Gastroesophageal sphincter (tissue), 4 donors: ENCODE data around the gene SLC9A3. TPM values are rescaled to one million over a fixed set of nuclear protein-coding genes. Genes with fewer than 3 reads are reported as not detected.

ENCODE experiments used
- ATAC-seq: fragments of 150-250 bp; one replicate; pipeline ENCODE4 v1.9.1; 2016; ENCODE audit warnings: mild to moderate bottlenecking, moderate library complexity
- H3K27ac ChIP-seq, 4 donors: fragments of 200-600 bp; sonication (generic) in 3 of 4; 1 replicate in 3 of 4; 2 replicates in 1 of 4; pipeline ENCODE4 v1.5.1; 2016 to 2019
- H3K27me3 ChIP-seq: fragments of 200-600 bp; sonication (generic); one replicate; pipeline ENCODE4 v1.5.1; 2019
- H3K36me3 ChIP-seq, 2 donors: fragments of 200-600 bp; sonication (generic); one replicate each; pipeline ENCODE4 v1.5.1; 2019; ENCODE audit warnings: control low read depth in 1 of 2
- H3K4me1 ChIP-seq, 3 donors: fragments of 200-600 bp; sonication (generic); 1 replicate in 2 of 3; 2 replicates in 1 of 3; pipeline ENCODE4 v1.5.1; 2016 to 2019; ENCODE audit warnings: control low read depth in 2 of 3
- H3K4me3 ChIP-seq, 2 donors: fragments of 200-600 bp; sonication (generic); one replicate each; pipeline ENCODE4 v1.5.1; 2019; ENCODE audit warnings: mild to moderate bottlenecking in 1 of 2, moderate library complexity in 1 of 2
- H3K9me3 ChIP-seq, 3 donors: fragments of 200-600 bp; sonication (generic); one replicate each; pipeline ENCODE4 v1.5.1; 2017 to 2019; ENCODE audit warnings: control low read depth in 2 of 3
- EP300 ChIP-seq: sonication (generic); formaldehyde crosslinking; IDR thresholded peaks from one replicate; pipeline ENCODE4 v1.6.1; 2017; ENCODE audit warnings: antibody characterized with exemption, mild to moderate bottlenecking
- POLR2A ChIP-seq, 2 donors: fragments of 450-650 bp; IDR thresholded peaks; one replicate each; pipeline ENCODE4 v1.6.1; 2017; ENCODE audit warnings: antibody characterized with exemption in 2 of 2, mild to moderate bottlenecking in 2 of 2, moderate library complexity in 1 of 2
- POLR2AphosphoS5 ChIP-seq: sonication (generic); formaldehyde crosslinking; IDR thresholded peaks from one replicate; pipeline ENCODE4 v1.6.1; 2017; ENCODE audit warnings: antibody characterized with exemption
- WGBS, 2 donors: methylation state at CpG; one replicate each; pipeline ENCODE4 v1.1.5; 2018; ENCODE audit warnings: low coverage in 1 of 2; 5-methylcytosine and 5-hydroxymethylcytosine counted together
- total RNA-seq, 4 donors: library from RNA; depleted of rRNA; stranded (reverse); fragments of >200 nt; gene quantifications; one replicate each; pipeline ENCODE4 v1.1.0, GENCODE V29; 2016
- TF ChIP-seq, protein P1 (sequence below), 4 experiments: fragments of 200-600 bp in 2 of 4; fragments of 450-650 bp in 2 of 4; sonication (generic) in 1 of 4; IDR thresholded peaks; one replicate each; pipeline ENCODE4 v1.5.1; 2017 to 2019; ENCODE audit warnings: antibody characterized with exemption in 4 of 4, mild to moderate bottlenecking in 2 of 4, moderate library complexity in 2 of 4

The SLC9A3 gene
- total RNA-seq, 4 donors from 2014 or later = 2.6 to 3.9 (median 2.8) TPM

DNA sequence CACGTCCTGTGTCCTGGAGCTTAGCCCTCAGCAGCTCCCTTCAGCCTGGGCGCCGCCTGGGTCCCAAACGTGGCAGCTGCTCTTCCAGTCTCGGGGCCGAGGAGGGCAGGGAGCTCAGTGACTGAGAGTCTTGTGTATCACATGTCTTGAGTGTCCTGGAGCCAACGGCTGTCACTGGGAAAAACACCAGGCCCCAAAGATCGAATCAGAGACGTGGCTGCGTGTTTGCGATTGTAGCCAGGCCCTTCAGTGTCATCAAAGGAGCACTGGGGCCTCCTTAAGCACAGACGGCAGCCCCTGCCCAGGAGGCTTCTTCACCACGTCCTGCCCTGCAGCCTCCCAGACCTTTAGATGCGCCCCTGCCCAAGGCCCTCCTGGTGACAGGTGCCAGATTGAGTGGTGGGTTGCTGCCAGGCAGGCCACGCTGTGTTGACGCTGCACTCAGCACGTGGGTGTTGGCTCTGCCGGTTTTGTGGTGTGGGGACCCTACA is 86.9 kb downstream of the SLC9A3 start:
- H3K4me3 ChIP-seq = no peak overlapping the region
- H3K36me3 ChIP-seq = no peaks in the 10 kb centered on the region
- 33% methylated on average over 3 of the region's 18 CpGs; no CpG with 5 or more reads in 1 of the 2 donors for WGBS, 2 donors
- no peaks in the 10 kb centered on the region for H3K9me3 ChIP-seq
- TF ChIP-seq EP300 (no peak), POLR2A (IDR thresholded peaks at IDR 0.05) (no peak), POLR2AphosphoS5 (no peak)
- TF ChIP-seq, protein P1, sequence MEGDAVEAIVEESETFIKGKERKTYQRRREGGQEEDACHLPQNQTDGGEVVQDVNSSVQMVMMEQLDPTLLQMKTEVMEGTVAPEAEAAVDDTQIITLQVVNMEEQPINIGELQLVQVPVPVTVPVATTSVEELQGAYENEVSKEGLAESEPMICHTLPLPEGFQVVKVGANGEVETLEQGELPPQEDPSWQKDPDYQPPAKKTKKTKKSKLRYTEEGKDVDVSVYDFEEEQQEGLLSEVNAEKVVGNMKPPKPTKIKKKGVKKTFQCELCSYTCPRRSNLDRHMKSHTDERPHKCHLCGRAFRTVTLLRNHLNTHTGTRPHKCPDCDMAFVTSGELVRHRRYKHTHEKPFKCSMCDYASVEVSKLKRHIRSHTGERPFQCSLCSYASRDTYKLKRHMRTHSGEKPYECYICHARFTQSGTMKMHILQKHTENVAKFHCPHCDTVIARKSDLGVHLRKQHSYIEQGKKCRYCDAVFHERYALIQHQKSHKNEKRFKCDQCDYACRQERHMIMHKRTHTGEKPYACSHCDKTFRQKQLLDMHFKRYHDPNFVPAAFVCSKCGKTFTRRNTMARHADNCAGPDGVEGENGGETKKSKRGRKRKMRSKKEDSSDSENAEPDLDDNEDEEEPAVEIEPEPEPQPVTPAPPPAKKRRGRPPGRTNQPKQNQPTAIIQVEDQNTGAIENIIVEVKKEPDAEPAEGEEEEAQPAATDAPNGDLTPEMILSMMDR (IDR thresholded peaks at IDR 0.05) = no peak
- peaks cover 0 to 8% (median 7%) of the 10 kb centered on the region in 3 donors for H3K4me1 ChIP-seq
- peaks cover 56% of the 10 kb centered on the region for H3K27me3 ChIP-seq
- no peak for ATAC-seq
- H3K27ac ChIP-seq = no peak overlapping the region

DNA sequence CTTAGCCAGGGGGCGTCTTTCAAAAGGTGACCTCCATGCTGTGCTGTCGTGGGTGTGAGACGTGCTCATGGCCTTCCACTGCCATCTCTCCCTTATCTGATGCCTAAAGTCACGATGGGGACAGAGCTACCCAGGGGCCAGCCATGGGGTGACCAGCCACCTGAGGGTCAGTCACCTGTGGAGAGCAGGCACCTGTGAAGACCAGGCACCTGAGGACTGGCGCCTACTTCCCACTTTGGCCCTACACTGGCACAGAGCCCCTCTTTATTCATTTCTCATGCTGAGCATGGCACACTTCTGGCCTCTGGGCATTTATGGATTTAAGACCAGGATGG is 87.6 kb downstream of the SLC9A3 start:
- H3K4me1 ChIP-seq = peaks cover 0 to under 1% (median 0%) of the 10 kb centered on the region in 3 donors
- TF ChIP-seq, protein P1 (IDR thresholded peaks at IDR 0.05) = no peak
- no peak for TF ChIP-seq POLR2A (IDR thresholded peaks at IDR 0.05)
- no peak for TF ChIP-seq EP300
- no peak for TF ChIP-seq POLR2AphosphoS5
- H3K36me3 ChIP-seq = no peaks in the 10 kb centered on the region
- no peak for ATAC-seq
- H3K27ac ChIP-seq = no peak overlapping the region
- H3K27me3 ChIP-seq = peaks cover 57% of the 10 kb centered on the region
- no peak overlapping the region for H3K4me3 ChIP-seq
- H3K9me3 ChIP-seq = no peaks in the 10 kb centered on the region
- WGBS, 2 donors = 78% methylated on average over 1 of the region's 5 CpGs; no CpG with 5 or more reads in 1 of the 2 donors

DNA sequence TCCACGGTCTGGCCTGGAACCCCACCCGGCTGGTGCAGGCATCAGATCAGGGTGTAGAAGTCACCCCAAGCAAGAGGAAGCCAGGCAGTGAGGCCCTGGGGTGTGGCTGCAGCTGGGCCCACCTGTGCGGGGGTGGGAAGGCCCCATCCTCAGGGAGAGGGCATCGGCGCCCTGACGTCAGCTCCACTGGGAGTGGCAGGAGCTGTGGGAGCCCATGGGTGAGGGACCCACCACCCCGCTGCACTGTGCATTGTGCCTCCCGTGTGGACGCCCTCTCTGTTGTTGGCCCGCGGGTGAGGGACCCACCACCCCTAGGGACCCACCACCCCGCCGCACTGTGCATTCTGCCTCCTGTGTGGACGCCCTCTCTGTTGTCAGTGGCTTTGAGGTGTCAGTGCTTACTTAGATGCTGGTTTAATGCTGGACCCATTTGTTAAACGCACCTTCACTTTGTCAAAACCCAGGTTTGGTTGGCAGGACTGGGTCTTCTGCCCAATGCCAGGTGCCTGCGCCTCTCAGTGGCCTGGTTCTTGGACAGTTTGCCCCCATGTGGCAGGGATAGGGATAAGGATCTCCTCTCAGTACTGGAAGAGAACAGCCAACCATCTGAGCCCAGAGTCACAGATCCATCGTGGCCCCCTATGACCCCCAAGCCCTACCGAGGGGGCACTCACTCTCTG is 88.1 kb downstream of the SLC9A3 start:
- ATAC-seq = no peak
- no peaks in the 10 kb centered on the region for H3K9me3 ChIP-seq
- H3K4me3 ChIP-seq = no peak overlapping the region
- TF ChIP-seq, protein P1 (IDR thresholded peaks at IDR 0.05) = no peak
- TF ChIP-seq POLR2A (IDR thresholded peaks at IDR 0.05) = no peak
- no peak overlapping the region for H3K27ac ChIP-seq
- H3K4me1 ChIP-seq = no peaks in the 10 kb centered on the region
- H3K36me3 ChIP-seq = no peaks in the 10 kb centered on the region
- peaks cover 57% of the 10 kb centered on the region for H3K27me3 ChIP-seq
- 85% methylated on average over 5 of the region's 18 CpGs; no CpG with 5 or more reads in 1 of the 2 donors for WGBS, 2 donors

DNA sequence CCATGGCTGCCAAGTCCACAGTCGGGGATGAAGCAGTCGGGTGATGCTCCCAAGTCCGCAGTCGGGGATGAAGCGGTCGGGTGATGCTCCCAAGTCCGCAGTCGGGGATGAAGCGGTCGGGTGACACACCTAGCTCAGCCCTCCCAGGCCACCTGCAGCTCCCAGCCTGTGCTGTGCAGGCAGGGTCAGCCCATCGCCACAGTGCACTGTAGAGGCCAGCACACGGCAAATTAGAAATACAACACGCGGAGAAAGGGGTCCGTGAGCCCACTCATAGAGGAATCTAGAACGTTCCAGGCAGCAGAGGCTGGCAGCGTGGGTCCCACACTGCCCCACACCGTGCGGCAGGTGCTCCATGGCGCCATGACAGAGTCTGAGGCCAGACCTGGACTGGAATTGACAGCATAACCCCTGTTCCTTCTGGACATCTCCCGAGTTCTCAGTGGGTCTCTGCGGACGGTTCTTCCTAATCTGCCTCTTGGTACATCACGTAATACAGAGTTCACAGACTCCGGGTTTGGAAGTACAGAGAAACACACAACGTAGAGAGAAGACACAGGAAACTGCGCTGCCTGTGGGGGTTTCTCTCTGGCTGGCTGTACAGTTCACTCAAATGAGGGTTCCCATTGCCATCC is 89.0 kb downstream of the SLC9A3 start:
- 84 to 93% methylated on average over 2 to 21 of the region's 27 CpGs for WGBS, 2 donors
- TF ChIP-seq POLR2AphosphoS5 (no peak), POLR2A (IDR thresholded peaks at IDR 0.05) (no peak), EP300 (no peak)
- TF ChIP-seq, protein P1 (IDR thresholded peaks at IDR 0.05) = no peak
- Histone ChIP-seq H3K27ac (no peak overlapping the region), H3K36me3 (no peaks in the 10 kb centered on the region), H3K27me3 (peaks cover 57% of the 10 kb centered on the region), H3K4me3 (no peak overlapping the region), H3K4me1 (no peaks in the 10 kb centered on the region), H3K9me3 (no peaks in the 10 kb centered on the region)
- no peak for ATAC-seq
